BLaER1 (cell line): ENCODE data around the gene EWSR1.

Experiments
- H3K27ac ChIP-seq: shearing (Covaris generic); formaldehyde crosslinking; 2 replicates; pipeline ENCODE4 v1.8.1; 2022
- H3K27me3 ChIP-seq: shearing (Covaris generic); formaldehyde crosslinking; 2 replicates; pipeline ENCODE4 v1.8.1; 2022
- H3K36me3 ChIP-seq: shearing (Covaris generic); formaldehyde crosslinking; 2 replicates; pipeline ENCODE4 v1.8.1; 2022
- H3K4me1 ChIP-seq: shearing (Covaris generic); formaldehyde crosslinking; 2 replicates; pipeline ENCODE4 v1.8.1; 2022
- H3K4me2 ChIP-seq: shearing (Covaris generic); formaldehyde crosslinking; 2 replicates; pipeline ENCODE4 v1.8.1; 2022
- H3K4me3 ChIP-seq: shearing (Covaris generic); formaldehyde crosslinking; 2 replicates; pipeline ENCODE4 v1.8.1; 2022
- H3K9ac ChIP-seq: shearing (Covaris generic); formaldehyde crosslinking; 2 replicates; pipeline ENCODE4 v1.8.1; 2022
- H3K9me3 ChIP-seq: shearing (Covaris generic); formaldehyde crosslinking; 2 replicates; pipeline ENCODE4 v1.8.1; 2022
- H4K20me1 ChIP-seq: shearing (Covaris generic); formaldehyde crosslinking; 2 replicates; pipeline ENCODE4 v1.8.1; 2022
- Cebpa-rat ChIP-seq: shearing (Covaris generic); IDR thresholded peaks from 2 replicates; pipeline ENCODE4 v1.8.1; 2022

EWSR1 gene

DNA sequence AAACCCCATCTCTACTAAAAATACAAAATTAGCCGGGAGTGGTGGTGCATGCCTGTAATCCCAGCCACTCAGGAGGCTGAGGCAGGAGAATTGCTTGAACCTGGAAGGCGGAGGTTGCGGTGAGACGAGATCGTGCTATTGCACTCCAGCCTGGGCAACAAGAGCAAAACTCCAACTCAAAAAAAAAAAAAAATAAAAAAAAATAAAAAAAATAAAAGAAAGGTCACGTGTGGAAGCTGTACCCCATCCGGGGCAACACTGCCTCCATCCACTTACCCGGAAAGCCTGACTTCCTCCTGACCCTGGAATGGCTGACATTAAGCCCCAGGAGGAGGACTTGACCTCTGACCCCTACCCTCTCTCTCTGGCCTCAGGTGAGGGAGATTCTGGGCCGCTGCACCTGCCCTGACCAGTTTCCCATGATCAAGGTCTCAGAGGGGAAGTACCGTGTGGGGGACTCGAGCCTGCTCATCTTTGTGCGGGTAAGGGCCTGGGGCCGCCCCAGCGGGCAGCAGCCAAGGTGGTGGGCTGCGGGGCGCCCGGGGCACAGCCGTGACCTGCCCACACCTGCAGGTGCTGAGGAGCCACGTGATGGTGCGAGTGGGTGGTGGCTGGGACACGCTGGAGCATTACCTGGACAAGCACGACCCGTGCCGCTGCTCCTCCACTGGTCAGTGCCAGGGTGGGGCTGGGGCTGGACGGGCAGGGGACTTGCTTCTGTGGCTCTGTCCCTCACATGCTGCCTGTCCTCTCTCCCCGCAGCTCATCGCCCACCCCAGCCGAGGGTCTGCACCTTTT, 42.2 kb downstream of the EWSR1 start:
- Histone ChIP-seq H3K4me3 (no peak overlapping the region), H3K9me3 (no peaks in the 10 kb centered on the region), H3K9ac (no peak overlapping the region), H3K27ac (no peak overlapping the region), H3K4me1 (peaks cover 53% of the 10 kb centered on the region), H3K27me3 (peaks cover 75% of the 10 kb centered on the region), H3K4me2 (peak overlapping the region; percentile 61), H3K36me3 (no peaks in the 10 kb centered on the region), H4K20me1 (peaks cover 48% of the 10 kb centered on the region)
- TF ChIP-seq Cebpa-rat, result no peak

DNA sequence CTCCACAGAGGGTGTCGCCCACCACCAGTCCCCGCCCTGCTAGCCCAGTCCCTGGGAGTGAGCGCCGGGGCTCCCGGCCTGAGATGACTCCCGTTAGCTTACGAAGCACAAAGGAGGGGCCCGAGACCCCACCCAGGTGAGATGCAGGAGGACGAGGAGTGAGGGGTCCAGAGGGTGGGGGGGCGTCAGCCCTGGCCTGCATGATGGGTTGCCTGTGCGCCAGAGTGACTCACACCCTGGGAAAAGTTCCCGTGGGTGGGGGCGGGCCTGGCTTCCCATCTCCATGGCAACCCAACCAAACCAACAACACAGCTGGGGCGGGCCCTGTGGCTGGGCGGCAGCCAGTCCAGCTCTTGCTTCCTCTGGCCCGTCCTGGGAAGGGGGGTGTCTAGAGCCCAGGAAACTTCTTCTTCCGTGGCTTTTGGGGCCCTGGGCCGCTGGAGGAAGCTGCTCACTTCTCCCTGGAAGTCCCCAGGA, 42.8 kb downstream of the EWSR1 start:
- peak overlapping the region; percentile 61 for H3K4me2 ChIP-seq
- H3K4me1 ChIP-seq, result peaks cover 48% of the 10 kb centered on the region
- no peaks in the 10 kb centered on the region for H3K9me3 ChIP-seq
- H4K20me1 ChIP-seq, result peaks cover 49% of the 10 kb centered on the region
- TF ChIP-seq Cebpa-rat, result no peak
- no peaks in the 10 kb centered on the region for H3K36me3 ChIP-seq
- no peak overlapping the region for H3K27ac ChIP-seq
- H3K27me3 ChIP-seq, result peaks cover 77% of the 10 kb centered on the region
- H3K9ac ChIP-seq, result no peak overlapping the region
- no peak overlapping the region for H3K4me3 ChIP-seq

DNA sequence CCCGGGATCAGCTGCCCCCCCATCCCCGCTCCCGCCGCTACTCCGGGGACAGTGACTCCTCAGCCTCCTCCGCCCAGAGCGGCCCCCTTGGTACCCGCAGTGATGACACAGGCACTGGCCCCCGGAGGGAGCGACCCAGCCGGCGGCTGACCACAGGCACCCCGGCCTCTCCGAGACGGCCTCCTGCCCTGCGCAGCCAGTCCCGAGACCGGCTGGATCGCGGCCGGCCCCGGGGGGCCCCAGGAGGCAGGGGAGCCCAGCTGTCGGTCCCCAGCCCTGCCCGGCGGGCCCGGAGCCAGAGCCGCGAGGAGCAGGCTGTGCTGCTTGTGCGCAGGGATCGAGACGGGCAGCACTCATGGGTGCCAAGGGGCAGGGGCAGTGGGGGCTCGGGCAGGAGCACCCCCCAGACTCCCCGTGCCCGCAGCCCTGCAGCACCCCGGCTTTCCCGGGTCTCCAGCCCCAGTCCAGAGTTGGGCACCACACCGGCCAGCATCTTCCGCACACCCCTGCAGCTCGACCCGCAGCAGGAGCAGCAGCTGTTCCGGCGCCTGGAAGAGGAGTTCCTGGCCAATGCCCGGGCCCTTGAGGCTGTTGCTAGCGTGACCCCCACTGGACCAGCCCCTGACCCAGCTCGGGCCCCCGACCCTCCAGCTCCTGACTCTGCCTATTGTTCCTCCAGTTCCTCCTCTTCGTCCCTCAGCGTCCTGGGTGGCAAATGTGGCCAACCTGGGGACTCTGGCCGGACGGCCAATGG, 43.6 kb downstream of the EWSR1 start:
- H3K4me1 ChIP-seq, result peaks cover 40% of the 10 kb centered on the region

DNA sequence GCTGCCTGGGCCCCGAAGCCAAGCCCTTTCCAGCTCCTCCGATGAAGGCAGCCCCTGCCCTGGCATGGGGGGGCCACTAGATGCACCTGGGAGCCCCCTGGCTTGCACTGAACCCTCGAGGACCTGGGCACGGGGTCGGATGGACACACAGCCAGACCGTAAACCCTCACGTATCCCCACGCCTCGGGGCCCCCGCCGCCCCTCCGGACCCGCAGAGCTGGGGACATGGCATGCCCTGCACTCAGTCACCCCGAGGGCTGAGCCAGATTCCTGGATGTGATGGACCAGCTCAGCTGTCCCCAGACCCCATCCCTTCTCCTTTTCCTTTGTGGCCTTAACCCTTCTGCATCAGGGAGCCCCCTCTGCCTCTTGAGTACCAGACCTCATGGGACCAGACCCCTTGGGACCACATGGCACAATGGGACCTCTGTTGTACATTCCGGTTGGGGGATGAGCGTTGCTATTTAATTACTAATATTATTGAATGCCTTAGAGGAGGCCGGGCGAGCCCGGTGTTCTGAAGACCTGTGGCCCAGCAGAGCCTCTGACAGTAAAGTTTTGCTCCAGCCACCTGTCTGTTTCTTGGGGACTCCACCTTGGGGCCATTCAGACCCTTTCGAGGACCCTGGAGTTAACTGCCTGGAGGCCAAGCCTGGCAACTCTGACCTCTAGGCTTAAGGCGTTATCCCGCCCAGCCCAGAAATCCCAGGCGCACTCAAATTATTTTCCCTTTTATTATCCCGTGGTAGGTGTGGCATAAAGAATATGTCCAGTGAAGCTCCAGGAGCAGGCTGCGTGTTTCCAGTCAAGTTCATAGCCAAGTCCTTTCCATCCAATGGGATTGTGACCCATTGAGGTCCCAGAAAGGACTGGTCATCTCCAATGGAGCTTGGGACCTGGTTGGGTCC, 44.4 kb downstream of the EWSR1 start:
- Histone ChIP-seq H4K20me1 (peaks cover 47% of the 10 kb centered on the region), H3K36me3 (no peaks in the 10 kb centered on the region), H3K9ac (no peak overlapping the region), H3K9me3 (no peaks in the 10 kb centered on the region), H3K27me3 (peaks cover 77% of the 10 kb centered on the region), H3K27ac (no peak overlapping the region), H3K4me2 (no peak overlapping the region), H3K4me3 (no peak overlapping the region), H3K4me1 (peaks cover 40% of the 10 kb centered on the region)
- TF ChIP-seq Cebpa-rat, result no peak

More for the DNA sequence above, 43.6 kb downstream of the EWSR1 start:
- no peaks in the 10 kb centered on the region for H3K36me3 ChIP-seq
- peaks cover 77% of the 10 kb centered on the region for H3K27me3 ChIP-seq
- no peak for TF ChIP-seq Cebpa-rat
- H3K4me3 ChIP-seq, result no peak overlapping the region
- peaks cover 49% of the 10 kb centered on the region for H4K20me1 ChIP-seq
- H3K9ac ChIP-seq, result no peak overlapping the region
- H3K4me2 ChIP-seq, result peak overlapping the region; percentile 61; the same call in 1 of the 2 replicates
- no peaks in the 10 kb centered on the region for H3K9me3 ChIP-seq
- H3K27ac ChIP-seq, result no peak overlapping the region

DNA sequence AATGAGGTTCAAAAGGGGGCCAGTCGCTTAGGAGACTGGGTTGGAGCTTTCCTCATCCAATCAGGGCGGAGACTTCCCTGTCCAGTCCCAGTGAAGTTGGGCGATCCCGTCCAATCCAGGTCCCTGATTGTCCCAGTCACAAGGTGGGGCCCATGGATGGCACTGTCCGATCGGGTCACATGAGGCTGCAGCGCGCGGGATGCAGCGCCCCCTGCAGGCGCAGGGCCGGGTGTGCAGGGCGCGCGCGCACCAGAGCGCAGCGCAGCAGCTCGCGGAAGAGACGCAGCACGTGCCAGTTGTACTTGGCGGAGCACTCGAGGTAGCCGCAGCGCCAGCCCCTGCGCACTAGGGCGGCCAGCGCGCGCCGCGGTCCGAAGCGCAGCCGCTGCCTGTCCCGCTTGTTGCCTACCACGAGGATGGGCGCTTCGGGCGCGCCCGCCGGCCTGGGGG, 45.1 kb downstream of the EWSR1 start:
- Histone ChIP-seq H3K9me3 (no peaks in the 10 kb centered on the region), H3K36me3 (no peaks in the 10 kb centered on the region), H3K4me1 (peaks cover 37% of the 10 kb centered on the region), H3K4me2 (no peak overlapping the region), H4K20me1 (peaks cover 40% of the 10 kb centered on the region), H3K27ac (no peak overlapping the region), H3K9ac (no peak overlapping the region), H3K4me3 (no peak overlapping the region), H3K27me3 (peaks cover 71% of the 10 kb centered on the region)
- TF ChIP-seq Cebpa-rat, result no peak

DNA sequence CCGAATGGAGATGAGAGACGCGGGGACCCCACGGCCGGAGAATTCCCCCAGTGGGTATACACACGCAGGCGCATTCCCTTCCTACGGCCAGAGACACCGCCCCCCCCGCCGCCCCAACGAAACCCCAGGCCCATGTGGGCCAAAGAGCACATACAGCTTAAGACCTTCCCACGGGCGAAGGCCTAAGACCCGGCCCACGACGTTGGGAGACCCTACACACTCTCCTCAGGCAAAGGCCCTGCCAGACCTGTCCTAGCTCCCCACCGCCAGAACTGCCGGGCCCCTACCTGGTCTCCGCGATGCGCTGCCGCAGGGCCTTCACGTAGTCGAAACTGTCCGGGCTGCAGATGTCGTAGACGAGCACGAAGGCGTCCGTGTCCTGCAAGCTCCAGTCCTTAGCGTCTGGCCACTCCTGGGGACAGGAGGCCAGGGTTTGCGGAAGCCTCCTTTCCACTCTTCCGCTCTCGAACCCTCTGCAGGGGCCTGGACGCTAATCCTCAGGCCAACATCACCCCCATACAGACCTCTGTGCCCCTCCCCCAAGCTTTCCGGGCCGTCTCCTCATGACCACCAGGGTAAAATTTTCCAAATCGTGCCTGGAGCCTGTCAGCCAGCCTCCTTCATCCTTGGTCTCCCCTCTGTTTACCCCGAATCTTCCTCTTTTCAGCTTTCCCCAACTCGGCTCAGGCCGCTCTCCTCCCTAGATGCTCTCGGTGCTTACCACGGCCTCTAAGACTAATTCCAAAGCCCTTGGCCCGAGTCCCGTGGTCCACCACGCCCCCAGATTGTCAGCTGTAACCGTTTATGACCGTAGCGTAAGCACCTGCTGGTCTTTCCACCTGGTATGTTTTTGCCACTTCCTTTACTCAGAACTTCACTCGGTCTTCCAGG, 45.8 kb downstream of the EWSR1 start:
- TF ChIP-seq Cebpa-rat, result no peak
- Histone ChIP-seq H4K20me1 (peaks cover 36% of the 10 kb centered on the region), H3K9ac (no peak overlapping the region), H3K9me3 (no peaks in the 10 kb centered on the region), H3K4me2 (no peak overlapping the region), H3K27me3 (peaks cover 64% of the 10 kb centered on the region), H3K4me3 (no peak overlapping the region), H3K27ac (no peak overlapping the region), H3K36me3 (no peaks in the 10 kb centered on the region), H3K4me1 (peaks cover 30% of the 10 kb centered on the region)

DNA sequence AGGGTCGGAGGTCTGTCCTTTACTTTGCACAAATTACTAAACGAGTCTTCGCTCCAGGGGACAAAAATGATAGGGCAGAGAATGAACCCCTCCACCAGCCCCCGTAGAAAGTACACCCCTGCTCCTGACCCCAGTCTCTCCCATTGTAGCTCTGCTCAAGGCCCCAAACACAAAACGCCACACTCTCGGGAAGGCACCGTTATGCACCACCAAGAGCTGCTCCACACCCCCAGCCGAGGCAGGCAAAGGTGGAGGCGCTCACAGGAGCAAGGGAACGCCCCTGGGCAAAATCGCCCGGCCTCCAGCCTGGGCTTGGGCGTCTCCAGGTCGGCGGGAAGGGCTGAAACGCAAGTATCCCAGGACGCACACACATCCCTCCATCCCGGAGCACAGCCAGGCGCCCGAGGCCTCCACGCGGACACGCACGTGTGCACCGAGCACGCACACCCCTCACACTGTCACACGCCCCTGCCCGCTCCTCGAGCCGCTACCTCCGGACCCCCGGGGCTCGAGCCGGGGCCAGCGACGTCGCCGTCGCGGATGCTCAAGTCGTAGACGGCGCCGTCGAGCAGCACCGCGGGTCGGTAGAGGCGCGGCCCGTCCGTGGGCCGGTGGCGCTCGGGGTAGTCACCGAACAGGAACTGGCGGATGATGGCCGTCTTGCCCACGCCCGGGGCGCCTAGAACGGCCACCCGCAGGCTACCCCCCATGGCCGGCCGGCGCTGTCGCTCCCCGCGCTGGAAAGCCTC, 46.6 kb downstream of the EWSR1 start:
- H3K9me3 ChIP-seq, result no peaks in the 10 kb centered on the region
- peaks cover 27% of the 10 kb centered on the region for H4K20me1 ChIP-seq

More for the DNA sequence above, 46.6 kb downstream of the EWSR1 start:
- H3K4me2 ChIP-seq, result no peak overlapping the region
- H3K27me3 ChIP-seq, result peaks cover 58% of the 10 kb centered on the region
- H3K4me1 ChIP-seq, result peaks cover 21% of the 10 kb centered on the region
- 0 out of 2 replicates have a peak overlapping the region, but pooled peaks have one; percentile 3 for H3K4me3 ChIP-seq
- no peak overlapping the region for H3K27ac ChIP-seq
- TF ChIP-seq Cebpa-rat, result no peak
- H3K36me3 ChIP-seq, result no peaks in the 10 kb centered on the region
- no peak overlapping the region for H3K9ac ChIP-seq
